GM18909 (cell line): ENCODE results near the gene RBPMS2.
A peak's percentile ranks its signal among the peaks of the same experiment; 100 is the strongest.
"Not testable (repeated sequence)": the region's sequence is repeated elsewhere in the genome, so short reads cannot be mapped to it uniquely, and the experiment has no call there.

Source experiments
- ATAC-seq: cut with Tn5 transposase; IDR thresholded peaks from one replicate; pipeline ENCODE4 v1.9.1; 2021; ENCODE audit warnings: mild to moderate bottlenecking; ENCODE audit not compliant: unreplicated experiment, poor library complexity

RBPMS2 gene

DNA sequence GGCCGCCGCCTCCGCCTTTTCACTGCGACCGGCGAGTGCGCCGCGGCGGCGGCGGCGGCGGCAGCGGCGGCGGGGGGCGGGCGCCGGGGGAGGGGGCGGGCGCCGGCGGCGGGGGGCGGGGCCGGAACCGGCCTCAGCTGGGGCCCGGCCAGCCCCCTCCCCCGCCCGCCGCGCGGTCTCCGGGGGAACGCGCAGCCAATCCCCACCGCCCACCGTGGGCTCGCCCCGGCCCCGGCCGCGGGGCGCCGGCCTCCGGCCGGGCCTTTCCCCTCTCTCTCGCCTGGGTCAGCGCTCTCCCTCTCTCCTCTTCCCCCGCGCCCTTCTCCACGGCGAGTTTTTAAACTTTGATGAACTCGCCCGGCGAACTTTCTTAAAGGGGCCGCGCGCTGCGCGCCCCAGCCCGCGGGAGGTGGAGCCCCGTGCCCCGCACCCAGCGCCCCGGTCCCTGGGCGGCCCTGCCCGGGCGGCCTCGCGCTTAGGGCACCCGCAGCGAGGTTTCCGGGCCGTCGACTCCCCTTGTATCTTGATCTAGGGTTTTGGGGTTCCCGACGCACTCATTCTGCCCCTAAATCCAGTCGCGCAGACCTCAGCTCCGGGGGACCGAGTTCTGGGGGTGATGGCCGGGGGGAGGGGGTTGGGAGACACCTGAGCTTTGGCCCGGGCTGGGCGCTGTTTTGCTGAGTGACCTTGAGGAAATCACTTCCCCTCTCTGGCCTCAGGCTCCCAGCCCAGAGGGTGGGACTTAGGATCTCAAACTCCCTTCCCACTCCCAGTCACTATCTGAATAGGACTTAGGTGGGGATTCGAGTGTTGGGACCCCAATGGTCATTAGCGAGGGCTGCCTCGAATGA, at the start of gene RBPMS2:
Gene RBPMS2, minus strand, starts transcription at position 39 of the 851 bp plus-strand sequence. CDS start 270 bp downstream, outside the sequence.
- no peak for ATAC-seq

DNA sequence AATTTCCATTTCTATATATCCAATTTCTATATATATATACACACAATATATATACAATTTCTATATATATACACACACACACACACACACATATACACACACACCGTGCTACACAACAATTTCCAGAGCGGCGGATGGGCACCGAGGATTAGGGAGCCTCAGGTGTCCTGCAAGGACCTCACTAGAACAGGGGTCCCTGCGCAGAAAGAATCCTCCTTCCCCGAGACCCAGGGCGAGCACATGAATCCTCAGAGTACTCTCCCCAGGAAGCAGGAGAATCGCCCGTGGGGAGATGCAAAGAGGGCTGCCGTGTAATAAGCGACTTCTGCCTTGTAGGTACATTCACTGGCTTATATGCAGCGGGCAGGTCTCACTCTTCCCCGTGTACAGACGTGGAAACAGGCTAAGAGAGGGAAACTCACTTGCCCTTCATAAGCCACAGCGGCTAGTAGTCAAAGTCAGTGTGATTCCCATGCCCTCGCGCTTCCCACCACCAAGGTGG, 49.6 kb upstream of the RBPMS2 start:
- ATAC-seq = no peak

DNA sequence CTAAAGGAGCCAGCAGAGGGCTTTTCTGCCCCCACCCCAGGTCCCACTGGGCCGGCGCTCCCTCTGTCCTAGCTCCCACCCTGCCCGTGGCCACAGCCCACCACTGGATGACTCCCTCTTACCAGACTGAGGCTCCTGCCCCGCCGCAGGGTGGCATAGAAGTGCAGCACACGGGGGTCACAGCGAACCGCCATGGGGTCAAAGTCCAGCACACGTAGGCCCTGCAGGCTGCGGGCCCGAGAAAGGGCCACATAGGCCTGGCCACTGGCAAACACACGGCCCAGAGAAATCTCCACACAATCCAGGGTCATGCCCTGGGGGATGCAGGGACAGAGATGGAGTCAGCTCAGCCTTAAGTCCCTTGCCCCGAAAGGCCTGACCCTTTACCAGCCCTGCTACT, 41.1 kb upstream of the RBPMS2 start:
- ATAC-seq = no peak

DNA sequence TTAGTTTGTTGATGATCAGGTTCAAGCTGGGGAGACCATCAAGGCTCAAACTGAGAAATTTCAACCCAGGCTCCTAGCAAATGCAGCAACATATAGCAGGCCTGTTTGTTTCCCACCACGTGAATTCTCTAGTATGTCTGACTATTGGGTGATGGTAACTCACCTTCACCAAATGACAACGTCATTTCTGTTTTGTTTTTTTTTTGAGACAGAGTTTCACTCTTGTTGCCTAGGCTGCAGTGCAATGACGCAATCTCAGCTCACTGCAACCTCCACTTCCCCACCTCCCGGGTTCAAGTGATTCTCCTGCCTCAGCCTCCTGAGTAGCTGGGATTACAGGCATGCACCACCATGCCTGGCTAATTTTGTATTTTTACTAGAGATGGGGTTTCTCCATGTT, 39.6 kb upstream of the RBPMS2 start:
- ATAC-seq = not testable (repeated sequence)

DNA sequence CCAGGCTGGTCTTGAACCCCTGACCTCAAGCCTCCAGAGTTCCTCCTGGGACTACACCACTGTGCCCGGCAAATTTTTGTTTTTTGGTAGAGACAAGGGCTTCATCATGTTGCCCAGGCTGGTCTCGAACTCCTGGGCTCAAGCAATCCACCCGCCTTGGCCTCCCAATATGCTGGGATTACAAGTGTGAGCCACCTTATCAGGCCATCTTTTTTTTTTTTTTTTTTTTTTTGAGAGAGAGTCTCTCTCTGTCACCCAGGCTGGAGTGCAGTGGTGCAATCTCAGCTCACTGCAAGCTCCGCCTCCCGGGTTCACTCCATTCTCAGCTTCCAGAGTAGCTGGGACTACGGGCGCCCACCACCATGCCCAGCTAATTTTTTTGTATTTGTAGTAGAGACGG, 38.9 kb upstream of the RBPMS2 start:
- not testable (repeated sequence) for ATAC-seq

DNA sequence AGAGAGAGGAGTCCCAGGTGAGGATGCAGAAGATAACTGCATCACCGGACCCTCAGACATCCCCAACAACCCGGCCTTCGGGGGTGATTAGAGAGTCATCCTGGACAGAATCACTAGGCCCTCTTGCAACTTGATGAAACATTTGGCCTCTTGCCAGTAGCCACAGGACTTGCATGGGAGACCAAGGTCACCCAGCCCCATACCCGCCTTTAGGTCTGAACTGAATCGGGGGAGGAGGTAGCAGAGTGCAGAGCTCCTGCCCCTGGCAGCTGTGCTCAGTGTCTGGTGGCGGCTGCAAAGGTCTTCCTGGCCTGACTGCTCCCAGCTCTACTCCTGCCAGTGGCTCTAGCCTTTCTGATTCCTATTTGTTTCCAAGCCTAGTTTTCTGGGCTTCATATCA, 37.7 kb upstream of the RBPMS2 start:
- ATAC-seq = no peak

DNA sequence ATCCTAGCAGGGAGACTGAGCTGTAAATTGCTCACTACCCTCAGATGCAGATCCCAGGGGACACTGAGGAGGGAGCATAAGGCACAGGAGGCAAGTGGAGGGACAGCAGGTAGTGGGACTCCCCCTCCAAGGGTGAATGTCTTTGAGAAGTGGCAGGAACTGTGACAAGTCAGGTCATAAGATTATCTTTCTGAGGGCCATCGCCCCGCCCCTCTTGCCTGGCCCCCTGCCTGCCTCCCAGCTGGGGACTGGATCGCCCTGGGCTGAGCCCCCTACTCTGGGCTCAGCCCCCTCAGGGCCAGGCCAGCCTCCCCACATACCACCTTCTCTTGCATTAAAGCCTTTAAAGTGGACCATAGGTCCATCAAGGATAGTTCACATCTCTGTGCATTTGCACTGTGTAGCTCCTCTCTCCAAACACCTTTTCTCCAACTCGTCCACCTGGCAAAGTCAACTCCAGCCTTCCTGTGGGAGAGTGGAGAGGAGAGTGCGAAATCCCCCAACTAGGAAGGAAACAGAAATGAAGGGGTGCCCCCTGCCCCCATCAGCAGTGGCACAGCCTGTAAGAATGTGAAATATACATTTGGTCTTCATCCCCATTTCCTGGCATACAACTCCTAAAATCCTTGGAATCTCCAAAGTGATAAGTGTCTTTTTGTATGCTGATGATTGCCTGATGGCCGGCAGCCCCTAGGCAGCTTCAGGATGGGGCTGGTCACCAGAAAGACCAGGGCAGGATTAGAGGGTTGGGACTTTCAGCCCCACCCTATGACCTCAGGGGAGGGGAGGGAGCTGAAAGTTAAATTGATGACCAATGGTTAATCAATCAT, 35.3 kb upstream of the RBPMS2 start:
- ATAC-seq = no peak

DNA sequence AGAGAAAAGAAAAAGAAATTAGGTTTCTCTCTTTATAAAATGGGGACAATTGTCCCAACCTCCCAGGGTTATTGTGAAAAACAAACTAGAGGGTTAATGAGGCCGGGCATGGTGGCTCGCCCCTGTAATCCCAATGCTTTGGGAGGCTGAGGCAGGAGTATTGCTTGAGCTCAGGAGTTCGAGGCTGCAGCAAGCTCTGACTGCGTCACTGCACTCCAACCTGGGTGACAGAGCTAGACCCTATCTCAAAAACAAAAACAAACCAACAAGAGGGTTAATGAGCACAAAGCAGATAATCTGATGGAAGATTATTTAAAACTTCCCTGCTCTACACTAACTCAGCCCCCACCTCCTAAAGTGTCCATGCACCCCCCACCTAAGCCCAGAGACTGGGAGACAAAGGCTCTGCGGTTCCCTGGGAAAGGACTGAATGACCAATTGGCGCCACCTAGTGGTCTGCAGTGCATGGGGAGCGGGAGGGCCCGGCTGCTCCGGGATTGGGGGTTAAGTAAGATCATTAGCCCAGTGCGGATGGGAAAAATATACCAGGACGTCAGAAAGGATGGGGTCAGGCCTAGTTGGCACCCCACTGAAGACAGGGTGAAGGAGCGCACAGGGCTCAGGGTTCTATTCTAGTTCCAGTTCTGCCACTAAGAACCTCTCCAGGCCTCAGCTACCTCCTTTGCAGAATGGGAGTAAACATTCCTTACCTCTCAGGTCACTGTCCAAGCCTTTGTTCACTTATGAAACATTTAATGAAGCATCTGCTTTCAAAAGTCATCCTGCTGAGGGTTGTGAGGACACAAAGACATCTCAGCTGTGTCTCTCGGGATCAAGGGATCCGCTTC, 34.5 kb upstream of the RBPMS2 start:
- ATAC-seq = peak; percentile 49

DNA sequence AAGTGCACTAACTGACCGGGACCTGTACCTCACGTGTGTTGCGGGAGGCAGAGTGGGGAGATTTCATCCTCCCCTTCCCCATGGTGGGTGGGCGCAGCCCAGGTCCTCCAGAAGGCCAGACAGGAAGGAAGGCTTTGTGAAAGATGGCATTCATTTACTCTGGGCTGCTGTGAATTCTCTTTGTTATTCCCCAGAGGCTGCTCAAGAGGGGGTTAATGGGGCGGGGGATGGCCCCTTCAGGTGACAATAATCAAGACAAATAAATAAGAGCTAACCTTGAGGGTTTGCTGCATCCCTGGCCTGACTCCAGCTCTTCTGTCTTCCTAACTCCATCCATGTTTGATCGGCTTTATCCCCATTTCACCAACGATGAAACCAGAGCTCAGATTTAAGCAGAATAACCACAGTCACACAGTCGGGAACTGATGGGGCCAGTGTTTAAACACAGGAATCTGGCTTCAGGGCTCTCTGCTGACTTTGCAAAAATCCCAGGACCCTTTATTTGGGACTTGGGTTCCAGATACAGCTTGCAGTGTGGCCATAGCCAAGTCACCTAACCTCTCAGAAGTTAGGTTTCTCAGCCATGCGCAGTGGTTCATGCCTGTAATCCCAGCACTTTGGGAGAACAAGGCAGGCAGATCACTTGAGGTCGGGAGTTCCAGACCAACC, 33.5 kb upstream of the RBPMS2 start:
- no peak for ATAC-seq

GRCh38 chr15:64807751-64808222, 32.4 kb upstream of the RBPMS2 start:
- ATAC-seq = no peak

- ATAC-seq = no peak
These were observed 31.8 kb upstream of the RBPMS2 start for GRCh38 chr15:64807051-64807749.

- ATAC-seq = no peak
These were observed 31.1 kb upstream of the RBPMS2 start for GRCh38 chr15:64806509-64806908.

- ATAC-seq = no peak
These were observed 29.2 kb upstream of the RBPMS2 start for GRCh38 chr15:64804619-64805018.

DNA sequence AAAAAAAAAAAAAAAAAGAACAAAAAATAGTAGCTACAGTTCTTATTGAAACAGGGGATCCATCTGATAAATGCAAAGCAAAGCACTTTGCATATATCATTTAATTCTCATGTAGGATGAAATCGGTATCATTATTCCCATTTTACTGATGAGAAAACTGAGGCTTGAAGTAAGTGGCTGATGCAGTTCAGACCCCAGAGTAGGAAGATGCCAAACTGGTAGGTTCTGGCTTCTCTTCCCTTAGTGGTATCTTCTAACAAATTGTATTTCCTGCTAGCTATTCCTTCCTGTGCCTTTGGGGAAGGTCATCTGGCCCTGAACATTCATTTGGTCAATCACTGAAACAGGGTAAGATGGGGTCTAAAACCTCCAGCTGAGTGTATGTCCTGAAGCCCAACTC, 28.1 kb upstream of the RBPMS2 start:
- ATAC-seq = no peak

DNA sequence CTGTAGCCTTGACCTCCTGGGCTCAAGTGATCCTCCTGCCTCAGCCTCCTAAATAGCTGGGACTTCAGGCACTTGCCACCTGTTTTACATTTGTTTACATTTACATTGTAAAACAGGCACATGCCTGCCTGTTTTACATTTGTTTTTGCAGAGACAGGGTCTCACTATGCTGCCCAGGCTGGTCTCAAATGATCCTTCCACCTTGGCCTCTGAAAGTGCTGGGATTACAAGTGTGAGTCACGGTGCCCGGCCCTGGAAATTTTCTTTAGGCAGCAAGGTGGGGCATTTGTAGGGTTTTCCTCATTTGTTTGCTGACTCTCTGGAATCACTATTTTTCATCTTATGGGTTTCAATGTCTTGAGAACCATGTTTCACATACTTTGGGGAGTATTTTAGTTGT, 25.1 kb upstream of the RBPMS2 start:
- no peak for ATAC-seq

DNA sequence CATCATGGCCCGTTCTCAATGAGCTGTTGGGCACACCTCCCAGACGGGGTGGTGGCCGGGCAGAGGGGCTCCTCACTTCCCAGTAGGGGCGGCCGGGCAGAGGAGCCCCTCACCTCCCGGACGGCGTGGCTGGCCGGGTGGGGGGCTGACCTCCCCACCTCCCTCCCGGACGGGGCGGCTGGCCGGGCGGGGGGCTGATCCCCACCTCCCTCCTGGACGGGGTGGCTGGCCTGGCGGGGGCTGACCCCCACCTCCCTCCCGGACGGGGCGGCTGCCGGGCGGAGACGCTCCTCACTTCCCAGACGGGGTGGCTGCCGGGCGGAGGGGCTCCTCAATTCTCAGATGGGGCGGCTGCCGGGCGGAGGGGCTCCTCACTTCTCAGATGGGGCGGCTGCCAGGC, 23.5 kb upstream of the RBPMS2 start:
- ATAC-seq = not testable (repeated sequence)

- ATAC-seq = not testable (repeated sequence)
These were observed 20.5 kb upstream of the RBPMS2 start for GRCh38 chr15:64795921-64796320.

DNA sequence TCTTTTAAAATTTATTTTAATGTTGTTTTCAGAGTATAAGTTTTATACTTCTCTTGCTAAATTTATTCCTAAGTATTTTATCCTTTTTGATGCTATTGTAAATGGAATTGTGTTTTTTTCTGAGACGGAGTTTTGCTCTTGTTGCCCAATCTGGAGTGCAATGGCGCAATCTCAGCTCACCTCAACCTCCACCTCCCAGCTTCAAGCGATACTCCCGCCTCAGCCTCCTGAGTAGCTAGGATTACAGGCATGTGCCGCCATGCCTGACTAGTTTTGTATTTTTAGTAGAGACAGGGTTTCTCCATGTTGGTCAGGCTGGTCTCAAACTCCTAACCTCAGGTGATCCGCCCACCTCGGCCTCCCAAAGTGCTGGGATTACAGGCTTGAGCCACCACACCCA, 19.9 kb upstream of the RBPMS2 start:
- not testable (repeated sequence) for ATAC-seq

- ATAC-seq = no peak
These were observed 16.9 kb upstream of the RBPMS2 start for GRCh38 chr15:64792282-64792681.
